Rectal smooth muscle tissue (tissue), 1 donor: Measurements from ENCODE around the gene CYP27A1.

Experiments
- H3K27ac ChIP-seq: one replicate; pipeline ENCODE4 v1.7.0; 2013; ENCODE audit warnings: low read depth, low read length, inconsistent platforms
- H3K27me3 ChIP-seq: one replicate; pipeline ENCODE4 v1.7.0; 2013; ENCODE audit warnings: low read length; ENCODE audit not compliant: control insufficient read depth, insufficient read depth
- H3K36me3 ChIP-seq: one replicate; pipeline ENCODE4 v1.7.0; 2013; ENCODE audit warnings: low read length; ENCODE audit not compliant: control insufficient read depth, insufficient read depth
- H3K4me1 ChIP-seq: one replicate; pipeline ENCODE4 v1.7.0; 2013; ENCODE audit warnings: low read length; ENCODE audit not compliant: control insufficient read depth, insufficient read depth
- H3K4me3 ChIP-seq: one replicate; pipeline ENCODE4 v1.7.0; 2013; ENCODE audit warnings: low read length
- H3K9ac ChIP-seq: one replicate; pipeline ENCODE4 v1.7.0; 2013; ENCODE audit warnings: low read length

The CYP27A1 gene

DNA sequence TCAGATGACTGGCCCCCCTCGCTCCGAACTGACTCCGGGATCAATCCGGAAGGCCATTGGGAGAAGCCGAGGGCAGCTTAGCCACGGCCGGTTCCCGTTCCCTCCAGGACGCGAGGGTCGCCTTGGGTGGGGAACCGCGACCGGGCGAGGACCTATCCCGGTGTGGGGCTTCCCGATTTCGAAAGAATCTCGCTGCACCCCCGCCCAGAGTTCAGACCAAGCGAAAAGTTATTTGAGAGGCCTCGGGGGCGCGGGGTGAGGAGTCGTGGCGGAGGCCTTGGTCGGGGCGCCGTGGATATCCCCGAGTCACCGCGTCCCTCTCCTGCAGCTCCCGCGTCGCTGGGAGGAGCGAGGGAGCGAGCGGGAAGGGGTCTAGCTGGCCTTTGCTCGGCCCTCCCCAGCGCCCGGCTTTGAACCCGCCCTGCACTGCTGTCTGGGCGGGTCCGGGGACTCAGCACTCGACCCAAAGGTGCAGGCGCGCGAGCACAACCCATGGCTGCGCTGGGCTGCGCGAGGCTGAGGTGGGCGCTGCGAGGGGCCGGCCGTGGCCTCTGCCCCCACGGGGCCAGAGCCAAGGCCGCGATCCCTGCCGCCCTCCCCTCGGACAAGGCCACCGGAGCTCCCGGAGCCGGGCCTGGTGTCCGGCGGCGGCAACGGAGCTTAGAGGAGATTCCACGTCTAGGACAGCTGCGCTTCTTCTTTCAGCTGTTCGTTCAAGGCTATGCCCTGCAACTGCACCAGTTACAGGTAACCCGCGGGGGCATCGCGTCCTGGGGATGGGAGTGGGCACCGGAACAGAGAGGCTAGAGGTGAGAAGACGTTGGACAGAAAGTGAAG lies at the start of gene CYP27A1:
Gene CYP27A1 (plus strand): TSS at position 457 of the 837 bp plus-strand sequence. CDS start 36 bp downstream, at position 493.
- no peaks in the 10 kb centered on the region for H3K27me3 ChIP-seq
- H3K4me3 ChIP-seq: peak within 1 kb of the TSS; percentile 80
- H3K9ac ChIP-seq: peak within 1 kb of the TSS; percentile 57
- H3K36me3 ChIP-seq: no peaks in the 10 kb centered on the region
- H3K27ac ChIP-seq: peak within 1 kb of the TSS; percentile 77
- H3K4me1 ChIP-seq: peaks cover 3% of the 10 kb centered on the region

DNA sequence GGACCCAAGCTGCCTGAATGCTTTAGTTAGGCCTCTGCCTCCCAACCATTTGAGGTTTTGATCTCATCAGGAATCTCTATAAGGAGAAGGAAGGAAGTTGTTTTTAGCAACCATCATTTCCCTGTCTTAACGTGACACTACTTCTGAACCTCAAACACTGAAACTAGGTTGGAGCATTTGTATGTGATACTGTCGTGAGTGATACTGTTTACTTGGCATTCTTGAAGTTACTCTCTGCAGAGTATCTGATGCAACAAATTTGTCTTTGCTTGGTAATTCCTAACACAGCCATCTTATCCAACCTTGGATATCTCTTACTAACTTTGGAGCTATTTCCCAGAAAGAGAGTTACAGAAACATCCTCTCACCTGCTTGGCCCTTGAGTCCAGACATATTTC lies 49.2 kb upstream of the CYP27A1 start:
- Histone ChIP-seq H3K9ac (no peak overlapping the region), H3K4me1 (no peaks in the 10 kb centered on the region), H3K27ac (no peak overlapping the region), H3K4me3 (no peak overlapping the region), H3K36me3 (peaks cover 4% of the 10 kb centered on the region), H3K27me3 (no peaks in the 10 kb centered on the region)

DNA sequence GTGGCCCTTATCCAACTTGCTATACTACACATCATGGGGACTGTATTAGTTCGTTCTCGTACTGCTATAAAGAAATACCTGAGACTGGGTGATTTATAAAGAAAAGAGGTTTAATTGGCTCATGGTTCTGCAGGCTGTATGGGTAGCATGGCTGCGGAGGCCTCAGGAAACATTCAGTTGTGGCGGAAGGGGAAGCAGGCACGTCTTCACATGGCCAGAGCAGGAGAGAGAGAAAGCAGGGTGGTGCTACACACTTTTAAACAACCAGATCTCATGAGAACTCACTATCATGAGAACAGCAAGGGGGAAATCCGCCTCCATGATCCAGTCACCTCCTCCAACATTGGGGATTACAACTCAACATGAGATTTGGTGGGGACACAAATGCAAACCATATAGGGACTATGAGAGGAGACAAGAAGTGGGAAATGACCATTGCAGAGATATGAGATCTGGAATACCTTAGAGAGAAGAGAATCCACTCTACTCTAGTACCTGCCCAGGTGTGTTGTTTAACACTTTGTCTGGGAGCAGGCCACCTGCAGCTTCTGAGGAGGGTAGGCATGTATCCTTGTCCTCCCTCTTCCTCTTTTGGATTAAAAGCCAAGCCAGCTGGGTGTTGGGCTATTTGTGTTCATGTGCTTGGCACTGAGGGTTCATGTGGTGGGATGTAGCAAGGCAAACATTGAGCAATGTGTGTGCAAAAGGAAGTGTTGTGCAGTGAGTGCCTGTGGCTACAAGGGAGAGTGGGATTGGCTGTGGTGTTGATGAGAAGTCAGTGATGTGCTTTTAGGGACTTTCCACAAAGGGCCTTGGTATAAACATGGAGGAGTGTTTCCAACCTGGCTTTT lies 48.6 kb upstream of the CYP27A1 start:
- H3K4me1 ChIP-seq: no peaks in the 10 kb centered on the region
- no peak overlapping the region for H3K4me3 ChIP-seq
- H3K27me3 ChIP-seq: no peaks in the 10 kb centered on the region
- peaks cover 11% of the 10 kb centered on the region for H3K36me3 ChIP-seq
- H3K27ac ChIP-seq: no peak overlapping the region
- no peak overlapping the region for H3K9ac ChIP-seq

DNA sequence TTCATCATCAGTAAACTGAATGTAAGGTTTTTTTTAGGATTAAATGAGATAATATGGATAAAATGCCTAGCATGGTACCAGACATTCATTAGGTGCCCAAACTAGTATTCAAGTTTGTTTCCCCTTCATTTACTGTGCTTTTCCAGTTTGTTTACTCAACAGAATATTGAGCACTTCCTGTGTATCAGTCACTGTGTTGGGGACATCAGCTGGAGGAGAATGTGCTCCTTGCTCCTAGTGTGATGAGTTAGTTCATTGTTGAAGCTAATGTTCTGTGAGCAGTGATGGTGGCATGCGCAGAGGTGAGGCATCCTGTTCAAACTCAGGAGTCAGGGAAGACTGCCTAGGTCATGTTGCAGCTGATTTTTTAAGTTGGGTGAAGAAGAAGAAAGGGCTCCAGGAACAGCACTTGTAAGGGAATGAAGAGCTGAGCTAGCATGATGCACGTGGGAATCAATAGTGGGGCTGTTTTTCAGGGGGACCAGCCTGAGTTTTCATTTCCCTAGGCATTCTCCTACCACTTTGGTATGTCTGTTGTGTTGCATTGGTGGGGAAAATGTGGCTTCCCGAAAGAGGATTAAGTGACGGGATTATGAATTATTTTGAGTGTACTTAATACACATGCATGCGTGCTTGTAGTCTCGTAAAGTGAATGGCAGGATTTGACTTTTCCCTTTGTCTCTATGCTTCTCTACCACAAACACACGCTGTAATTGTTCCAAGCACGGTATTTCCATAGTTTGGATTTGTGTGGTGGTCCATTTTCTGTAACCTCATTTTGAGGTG lies 47.6 kb upstream of the CYP27A1 start:
- Histone ChIP-seq H3K27ac (no peak overlapping the region), H3K4me3 (no peak overlapping the region), H3K36me3 (peaks cover 17% of the 10 kb centered on the region), H3K9ac (no peak overlapping the region), H3K27me3 (no peaks in the 10 kb centered on the region), H3K4me1 (no peaks in the 10 kb centered on the region)

DNA sequence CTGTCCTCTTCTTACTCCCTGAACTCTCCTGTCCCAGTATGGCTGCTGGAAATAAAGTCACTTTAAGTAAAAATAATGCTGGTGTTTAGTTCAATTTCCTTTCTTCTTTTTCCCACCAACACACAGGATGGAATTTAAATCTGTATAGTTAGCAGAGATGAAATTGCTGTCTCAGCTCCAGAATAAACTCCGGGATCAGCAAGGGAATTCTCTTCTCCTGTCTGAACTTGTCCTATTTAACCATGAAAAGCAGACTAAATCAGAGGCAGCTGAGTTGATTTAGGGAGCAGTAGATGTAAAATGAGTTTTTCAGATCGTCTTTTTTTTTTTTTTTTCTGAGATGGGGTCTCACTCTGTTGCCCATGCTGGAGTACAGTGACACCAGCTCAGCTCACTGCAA lies 45.4 kb upstream of the CYP27A1 start:
- Histone ChIP-seq H3K36me3 (peaks cover 21% of the 10 kb centered on the region), H3K4me3 (no peak overlapping the region), H3K27ac (no peak overlapping the region), H3K27me3 (no peaks in the 10 kb centered on the region), H3K9ac (no peak overlapping the region), H3K4me1 (no peaks in the 10 kb centered on the region)

DNA sequence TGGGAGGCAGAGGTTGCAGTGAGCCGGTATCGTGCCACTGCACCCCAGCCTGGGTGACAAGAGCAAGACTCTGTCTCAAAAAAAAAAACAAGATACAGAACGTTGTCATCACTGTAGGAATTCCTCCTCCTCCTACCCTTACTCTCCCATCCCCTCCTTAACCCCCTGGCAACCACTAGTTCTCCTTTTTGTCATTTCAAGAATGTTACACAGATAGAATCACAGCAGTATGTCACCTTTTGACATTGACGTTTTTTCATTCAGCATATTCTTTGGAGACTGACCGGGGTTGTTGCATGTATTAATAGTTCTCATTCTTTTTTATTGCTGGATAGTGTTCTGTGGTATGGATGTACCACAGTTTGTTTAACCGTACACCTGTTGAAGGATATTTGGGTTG lies 38.9 kb upstream of the CYP27A1 start:
- H3K27ac ChIP-seq: no peak overlapping the region
- H3K4me1 ChIP-seq: no peaks in the 10 kb centered on the region
- no peak overlapping the region for H3K4me3 ChIP-seq
- H3K36me3 ChIP-seq: peaks cover 34% of the 10 kb centered on the region
- no peaks in the 10 kb centered on the region for H3K27me3 ChIP-seq
- H3K9ac ChIP-seq: no peak overlapping the region

DNA sequence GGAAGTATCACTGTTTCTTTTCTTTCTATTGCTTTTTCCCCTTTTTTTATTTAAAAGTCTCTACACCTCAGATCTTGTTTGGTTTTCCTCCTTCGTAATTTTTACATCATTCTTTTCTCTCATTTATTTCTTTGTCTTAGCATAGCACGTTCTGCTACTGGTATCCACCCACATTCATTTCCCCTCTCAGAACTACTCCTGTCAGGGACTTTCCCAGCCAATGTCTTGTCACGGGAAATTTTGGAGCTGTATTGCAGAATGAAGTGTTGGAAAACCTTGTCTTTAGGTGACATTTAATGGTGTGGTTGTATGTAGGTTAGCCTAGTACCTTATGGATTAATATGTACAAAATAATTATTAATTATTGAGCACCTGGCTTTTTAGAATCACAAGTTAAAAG lies 37.3 kb upstream of the CYP27A1 start:
- H3K27ac ChIP-seq: no peak overlapping the region
- H3K27me3 ChIP-seq: no peaks in the 10 kb centered on the region
- H3K9ac ChIP-seq: no peak overlapping the region
- H3K4me3 ChIP-seq: no peak overlapping the region
- no peaks in the 10 kb centered on the region for H3K4me1 ChIP-seq
- peaks cover 28% of the 10 kb centered on the region for H3K36me3 ChIP-seq

DNA sequence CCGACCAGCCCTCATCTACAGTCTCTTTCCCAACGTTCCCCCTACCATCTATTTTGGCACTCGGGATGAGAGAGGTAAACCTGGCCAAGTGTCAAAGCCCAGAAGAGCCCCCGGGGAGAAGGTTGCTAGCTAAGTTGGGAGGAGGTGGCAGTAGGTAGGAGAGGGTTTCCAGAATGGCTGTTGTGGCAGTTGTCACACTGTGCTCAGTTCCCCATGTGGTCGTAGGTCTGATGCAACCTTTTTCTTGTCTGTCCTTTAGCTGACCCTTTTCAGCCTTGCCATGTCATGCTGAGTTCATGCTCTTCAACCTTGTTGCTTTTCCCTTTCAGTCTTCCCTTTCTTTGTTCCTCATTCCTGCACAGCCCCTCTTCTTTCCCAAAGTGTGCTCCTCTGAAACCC lies 36.8 kb upstream of the CYP27A1 start:
- peak overlapping the region; percentile 44 for H3K27ac ChIP-seq
- no peaks in the 10 kb centered on the region for H3K4me1 ChIP-seq
- no peak overlapping the region for H3K9ac ChIP-seq
- H3K36me3 ChIP-seq: peaks cover 33% of the 10 kb centered on the region
- H3K27me3 ChIP-seq: no peaks in the 10 kb centered on the region
- H3K4me3 ChIP-seq: no peak overlapping the region

DNA sequence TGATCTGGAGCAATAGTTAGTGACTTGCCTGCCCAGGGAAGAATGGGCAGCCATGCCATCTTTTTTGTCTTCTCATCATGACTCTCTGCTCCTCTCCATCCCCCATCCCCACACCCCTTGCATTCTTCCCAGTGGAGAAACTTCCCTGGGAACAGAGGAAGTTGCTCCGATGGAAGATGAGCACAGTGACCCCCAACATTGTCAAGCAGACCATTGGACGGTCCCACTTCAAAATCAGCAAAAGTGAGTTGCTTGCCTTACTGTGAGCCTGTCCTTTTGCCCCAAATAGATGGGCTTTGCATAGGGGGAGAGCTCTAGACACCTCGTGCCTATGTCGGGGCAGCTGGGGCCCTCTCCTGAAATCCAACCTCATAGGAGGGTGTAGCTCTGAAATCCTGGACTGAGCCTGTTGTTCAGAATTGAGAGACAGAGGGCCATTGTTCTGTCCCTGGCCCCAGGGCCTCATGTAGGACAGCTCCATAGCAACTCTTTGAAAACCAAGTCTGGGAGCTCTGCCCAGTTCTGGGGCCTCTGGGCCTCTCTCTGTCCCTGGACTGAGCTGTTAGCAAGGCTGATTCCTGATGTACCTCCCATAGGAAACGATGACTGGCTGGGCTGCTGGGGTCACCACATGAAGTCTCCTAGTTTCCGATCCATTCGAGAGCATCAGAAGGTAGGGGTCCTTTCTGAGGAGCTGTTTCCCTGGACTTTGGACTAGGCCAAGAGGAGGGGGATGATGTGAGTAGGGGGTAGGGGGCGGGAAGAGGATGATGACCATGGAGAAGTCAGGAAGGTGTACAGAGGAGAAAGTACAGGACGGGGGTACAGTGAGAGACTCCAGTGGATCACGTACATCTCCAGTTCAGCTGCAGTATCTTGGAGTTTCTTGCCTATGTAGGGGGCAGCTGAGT lies 36.1 kb upstream of the CYP27A1 start:
- peak overlapping the region; percentile 44 for H3K27ac ChIP-seq

DNA sequence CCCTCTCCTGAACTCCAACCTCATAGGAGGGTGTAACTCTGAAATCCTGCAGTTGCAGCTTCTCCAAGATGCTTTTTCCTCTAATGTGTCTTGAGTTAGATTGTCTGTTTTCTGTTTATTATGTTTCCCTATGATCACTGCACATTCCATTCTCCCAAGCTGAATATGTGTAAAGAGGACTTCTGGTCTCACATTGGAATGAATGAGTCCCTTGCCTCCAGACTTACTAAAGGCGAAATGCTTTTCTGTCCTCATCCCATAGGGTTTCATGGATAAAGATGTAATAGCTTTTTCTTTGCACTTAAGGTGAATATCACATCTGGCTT lies 35.5 kb upstream of the CYP27A1 start:
- H3K4me3 ChIP-seq: no peak overlapping the region
- H3K27ac ChIP-seq: peak overlapping the region; percentile 38
- H3K36me3 ChIP-seq: peaks cover 35% of the 10 kb centered on the region

More for the DNA sequence above, 36.1 kb upstream of the CYP27A1 start:
- Histone ChIP-seq H3K9ac (no peak overlapping the region), H3K4me3 (no peak overlapping the region), H3K27me3 (no peaks in the 10 kb centered on the region), H3K36me3 (peaks cover 38% of the 10 kb centered on the region), H3K4me1 (no peaks in the 10 kb centered on the region)

DNA sequence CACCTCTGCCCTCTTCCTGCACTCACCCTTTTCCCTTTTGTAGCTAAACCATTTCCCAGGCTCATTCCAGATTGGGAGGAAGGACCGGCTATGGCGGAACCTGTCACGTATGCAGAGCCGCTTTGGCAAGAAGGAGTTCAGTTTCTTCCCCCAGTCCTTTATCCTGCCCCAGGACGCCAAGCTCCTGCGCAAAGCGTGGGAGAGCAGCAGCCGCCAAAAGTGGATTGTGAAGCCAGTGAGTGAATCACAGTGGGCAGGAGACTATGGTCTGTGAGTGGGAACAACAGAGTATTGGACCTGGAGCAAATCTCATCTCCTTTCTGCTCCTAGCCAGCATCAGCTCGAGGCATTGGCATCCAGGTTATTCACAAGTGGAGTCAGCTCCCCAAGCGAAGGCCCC lies 35.0 kb upstream of the CYP27A1 start:
- Histone ChIP-seq H3K36me3 (peaks cover 34% of the 10 kb centered on the region), H3K27me3 (no peaks in the 10 kb centered on the region), H3K4me3 (no peak overlapping the region), H3K27ac (peak overlapping the region; percentile 13), H3K9ac (no peak overlapping the region), H3K4me1 (no peaks in the 10 kb centered on the region)

More for the DNA sequence above, 35.5 kb upstream of the CYP27A1 start:
- Histone ChIP-seq H3K27me3 (no peaks in the 10 kb centered on the region), H3K4me1 (no peaks in the 10 kb centered on the region), H3K9ac (no peak overlapping the region)
